HCT116 (cell line): ENCODE data around the gene TIMP3. TPM values are rescaled to one million over a fixed set of nuclear protein-coding genes. Genes with fewer than 3 reads are reported as not detected.
A peak's percentile ranks its signal among the peaks of the same experiment; 100 is the strongest.

Experiments
- ATAC-seq: fragments of 200-7000 bp; cut with Tn5 transposase; 2 replicates; pipeline ENCODE4 v1.9.1; 2020; ENCODE audit warnings: mild to moderate bottlenecking, moderate library complexity
- BruUV-seq: library from RNA; stranded (reverse); fragments of 400-500 nt; replicated peaks from 2 replicates; lab custom pipeline; 2021; lab: Mats Ljungman, UMichigan
- CTCF ChIA-PET: fragments of 300-600 bp; sonication (Branson Sonifier 250); formaldehyde crosslinking; loops from one replicate; lab custom pipeline; 2021; ENCODE audit warnings: antibody characterized with exemption; lab: Charles Lee
- POLR2A ChIA-PET: fragments of 300-600, 350-600 bp; sonication (Branson Sonifier 250); formaldehyde crosslinking; loops from one replicate; lab custom pipeline; 2021; ENCODE audit warnings: antibody characterized with exemption; lab: Charles Lee
- RAD21 ChIA-PET, 2 experiments: fragments of 300-600 bp; sonication (Branson Sonifier 250); formaldehyde crosslinking; loops; one replicate each; lab custom pipeline; 2023; ENCODE audit warnings: low total read pairs in 2 of 2; ENCODE audit not compliant: uncharacterized antibody in 2 of 2, unreplicated experiment in 2 of 2, low non-redundant PET in 1 of 2; lab: Charles Lee
- DNase-seq: peaks from one replicate; pipeline ENCODE4 v3.0.0-alpha.2; 2010; ENCODE audit warnings: low read depth, low spot score
- H2AFZ ChIP-seq: fragments of 200-600 bp; shearing (Covaris generic), sonication (generic); 2 replicates; pipeline ENCODE4 v1.6.1; 2017; ENCODE audit warnings: low read depth, mixed run types, mixed read lengths, antibody characterized with exemption, low read length; ENCODE audit not compliant: poor library complexity, severe bottlenecking
- H3K27ac ChIP-seq: 2 replicates; pipeline ENCODE4 v1.5.1; 2012; ENCODE audit warnings: low read depth, low read length
- H3K27me3 ChIP-seq: fragments of 200-600 bp; sonication (generic); 2 replicates; pipeline ENCODE4 v1.6.1; 2016; ENCODE audit warnings: mixed run types, low read length, mixed read lengths; ENCODE audit not compliant: insufficient read depth
- H3K36me3 ChIP-seq, 2 experiments: fragments of 200-500 bp in 1 of 2; fragments of 200-600 bp in 1 of 2; sonication (Bioruptor generic) in 1 of 2; sonication (generic) in 1 of 2; 2 replicates each; pipeline versions ENCODE4 v1.5.1 to v1.6.1; 2014 to 2016; ENCODE audit warnings: low read length in 2 of 2, inconsistent platforms in 1 of 2, mixed read lengths in 1 of 2, mixed run types in 1 of 2; ENCODE audit not compliant: insufficient read depth in 2 of 2, control insufficient read depth in 1 of 2
- H3K4me1 ChIP-seq, 2 experiments: fragments of 200-600 bp in 1 of 2; sonication (generic) in 1 of 2; 2 replicates each; pipeline versions ENCODE4 v1.5.1 to v1.6.1; 2012 to 2017; ENCODE audit warnings: low read length in 2 of 2, inconsistent platforms in 1 of 2, mild to moderate bottlenecking in 1 of 2, mixed read lengths in 1 of 2, mixed run types in 1 of 2, moderate library complexity in 1 of 2; ENCODE audit not compliant: insufficient read depth in 2 of 2, control insufficient read depth in 1 of 2
- H3K4me2 ChIP-seq: fragments of 200-600 bp; sonication (generic); 2 replicates; pipeline ENCODE4 v1.6.1; 2017; ENCODE audit warnings: mixed run types, low read length, mixed read lengths
- H3K4me3 ChIP-seq, 2 experiments: fragments of 200-600 bp in 1 of 2; sonication (generic) in 1 of 2; replicated peaks in 1 of 2; 2 replicates each; pipeline ENCODE4 v1.5.1; 2011 to 2016; ENCODE audit warnings: low read length in 2 of 2, control low read depth in 1 of 2, low read depth in 1 of 2, mild to moderate bottlenecking in 1 of 2, mixed read lengths in 1 of 2, mixed run types in 1 of 2
- H3K79me2 ChIP-seq: fragments of 200-600 bp; sonication (generic); 2 replicates; pipeline ENCODE4 v1.6.1; 2017; ENCODE audit warnings: mild to moderate bottlenecking, mixed run types, low read length, moderate library complexity, mixed read lengths; ENCODE audit not compliant: insufficient read depth
- H3K9ac ChIP-seq: fragments of 200-600 bp; sonication (generic); 2 replicates; pipeline ENCODE4 v1.6.1; 2016; ENCODE audit warnings: low read length, mixed read lengths
- H3K9me2 ChIP-seq: fragments of 200-600 bp; sonication (generic), shearing (Covaris generic); 2 replicates; pipeline ENCODE4 v1.6.1; 2017; ENCODE audit warnings: mixed run types, mild to moderate bottlenecking, moderate library complexity; ENCODE audit not compliant: insufficient read depth
- H3K9me3 ChIP-seq, 2 experiments: fragments of 200-500 bp in 1 of 2; fragments of 200-600 bp in 1 of 2; sonication (Bioruptor generic) in 1 of 2; sonication (generic) in 1 of 2; 2 replicates each; pipeline ENCODE4 v1.6.1; 2014 to 2017; ENCODE audit warnings: low read length in 2 of 2, mixed read lengths in 2 of 2, inconsistent platforms in 1 of 2, low read depth in 1 of 2, mild to moderate bottlenecking in 1 of 2, mixed run types in 1 of 2, moderate library complexity in 1 of 2; ENCODE audit not compliant: control insufficient read depth in 1 of 2, insufficient read depth in 1 of 2
- H4K20me1 ChIP-seq: fragments of 200-600 bp; sonication (generic), shearing (Covaris generic); 2 replicates; pipeline ENCODE4 v1.6.1; 2017; ENCODE audit warnings: mixed run types, mild to moderate bottlenecking, moderate library complexity; ENCODE audit not compliant: insufficient read depth
- ATF3 ChIP-seq: IDR thresholded peaks from 2 replicates; pipeline ENCODE4 v1.6.1; 2012
- CBX3 ChIP-seq: IDR thresholded peaks from 2 replicates; pipeline ENCODE4 v1.6.1; 2012; ENCODE audit warnings: low read depth
- CEBPB ChIP-seq: IDR thresholded peaks from 2 replicates; pipeline ENCODE4 v1.6.1; 2012; ENCODE audit warnings: low read depth
- CTCF ChIP-seq, 3 experiments: fragments of 200-600 bp in 1 of 3; sonication (generic) in 1 of 3; IDR thresholded peaks in 2 of 3; conservative IDR thresholded peaks in 1 of 3; 2 replicates each; pipeline ENCODE4 v1.5.1; 2012 to 2017; ENCODE audit warnings: low read depth in 2 of 3, low read length in 2 of 3, antibody characterized with exemption in 1 of 3, borderline replicate concordance in 1 of 3, control low read depth in 1 of 3, mild to moderate bottlenecking in 1 of 3, mixed read lengths in 1 of 3, mixed run types in 1 of 3, moderate library complexity in 1 of 3; ENCODE audit not compliant: insufficient read depth in 1 of 3
- ELF1 ChIP-seq: IDR thresholded peaks from 2 replicates; pipeline ENCODE4 v1.6.1; 2012; ENCODE audit warnings: low read depth, borderline replicate concordance
- FOSL1 ChIP-seq: IDR thresholded peaks from 2 replicates; pipeline ENCODE4 v1.6.1; 2012; ENCODE audit warnings: low read depth
- REST ChIP-seq: IDR thresholded peaks from 2 replicates; pipeline ENCODE4 v1.6.1; 2012; ENCODE audit warnings: low read depth
- SIN3A ChIP-seq: IDR thresholded peaks from 2 replicates; pipeline ENCODE4 v1.6.1; 2012; ENCODE audit warnings: low read depth
- YY1 ChIP-seq: IDR thresholded peaks from 2 replicates; pipeline ENCODE4 v1.6.1; 2011; ENCODE audit warnings: low read length, low read depth, moderate library complexity, mild to moderate bottlenecking; ENCODE audit not compliant: insufficient replicate concordance; ENCODE audit errors: extremely low read depth
- intact Hi-C: fragments of 100-400 bp; cut with micrococcal nuclease; formaldehyde crosslinking; loops from 2 replicates; pipeline ENCODE4 v1.10.0; 2022
- total RNA-seq: library from RNA; stranded (reverse); gene quantifications from one replicate; pipeline ENCODE4 v1.2.1, GENCODE V29; 2021; ENCODE audit not compliant: unreplicated experiment

Gene TIMP3
- total RNA-seq, 1 experiment from 2014 or later = 2.2 TPM

GRCh38 chr22:32904044-32904443 lies 102.5 kb downstream of the TIMP3 start (continued):
- TF ChIP-seq YY1 (peak; percentile 48), CBX3 (no peak), CEBPB (no peak), CTCF (IDR thresholded peaks at IDR 0.05 in 2 of 3, conservative IDR thresholded peaks at IDR 0.05 in 1 of 3; ENCODE audit: borderline replicate concordance in 1 of 3, insufficient read depth in 1 of 3, low read depth in 2 of 3, low read length in 2 of 3) (no peak), SIN3A (no peak)
- TF ChIP-seq, all 23 proteins: peak for 3

GRCh38 chr22:32905400-32905799 lies 103.9 kb downstream of the TIMP3 start:
- BruUV-seq = no TSS peak
- CTCF ChIA-PET = no interaction called here

More at GRCh38 chr22:32905400-32905799, 103.9 kb downstream of the TIMP3 start:
- intact Hi-C loops = no loop called here
- Histone ChIP-seq H3K27me3 (no peaks in the 10 kb centered on the region), H3K79me2 (no peaks in the 10 kb centered on the region), H3K9me2 (no peaks in the 10 kb centered on the region), H4K20me1 (no peaks in the 10 kb centered on the region), H3K4me3 (no peak overlapping the region), H3K4me1 (no peaks in the 10 kb centered on the region), H3K4me2 (no peak overlapping the region), H3K36me3 (no peaks in the 10 kb centered on the region), H3K27ac (no peak overlapping the region), H3K9ac (no peak overlapping the region), H3K9me3 (no peaks in the 10 kb centered on the region), H2AFZ (no peak overlapping the region)
- no peak for ATAC-seq
- no peak for DNase-seq
- ChIA-PET POLR2A (no interaction called here), RAD21 (no interaction called here)
- no peak for TF ChIP-seq ELF1
- TF ChIP-seq ATF3 = no peak
- no peak for TF ChIP-seq FOSL1
- no peak for TF ChIP-seq CEBPB
- no peak for TF ChIP-seq REST
